Endothelial cell of umbilical vein (primary cell): ENCODE results near the gene NADK. TPM values are rescaled to one million over a fixed set of nuclear protein-coding genes. Genes with fewer than 3 reads are reported as not detected.

Experiments
- BruUV-seq: library from RNA; stranded (reverse); fragments of 400-500 nt; replicated peaks from 2 replicates; lab custom pipeline; 2021; lab: Mats Ljungman, UMichigan
- CTCF ChIA-PET: fragments of 300-600, 350-600 bp; sonication (Branson Sonifier 250); formaldehyde crosslinking; loops from one replicate; lab custom pipeline; 2021; ENCODE audit warnings: antibody characterized with exemption, inconsistent platforms; lab: Charles Lee
- POLR2A ChIA-PET: fragments of 300-600, 350-600 bp; sonication (Branson Sonifier 250); formaldehyde crosslinking; loops from one replicate; lab custom pipeline; 2021; ENCODE audit warnings: antibody characterized with exemption, inconsistent platforms; lab: Charles Lee
- DNase-seq: peaks from one replicate; pipeline ENCODE4 v3.0.0-alpha.2; 2011; ENCODE audit warnings: low read depth, low spot score
- FAIRE-seq: peaks from 2 replicates; lab custom pipeline; 2011; peaks lifted over from hg19 to GRCh38; lab: Jason Lieb, UNC
- H2AFZ ChIP-seq: 2 replicates; pipeline ENCODE4 v1.6.0; 2012; ENCODE audit warnings: low read depth, low read length, control low read depth, inconsistent platforms
- H3K27ac ChIP-seq: 2 replicates; pipeline ENCODE4 v1.5.1; 2011; ENCODE audit warnings: low read depth, mild to moderate bottlenecking, control low read depth, low read length, moderate library complexity; ENCODE audit not compliant: insufficient read depth
- H3K27me3 ChIP-seq, 2 experiments: 2 replicates each; pipeline versions ENCODE4 v1.6.0 to v1.6.1; 2011; ENCODE audit warnings: low read length in 2 of 2, mixed read lengths in 1 of 2; ENCODE audit not compliant: control insufficient read depth in 2 of 2, insufficient read depth in 2 of 2
- H3K36me3 ChIP-seq, 2 experiments: 2 replicates in 1 of 2; 3 replicates in 1 of 2; pipeline ENCODE4 v1.5.1; 2011; ENCODE audit warnings: low read length in 2 of 2, mild to moderate bottlenecking in 1 of 2, moderate library complexity in 1 of 2; ENCODE audit not compliant: control insufficient read depth in 2 of 2, insufficient read depth in 2 of 2; ENCODE audit errors: extremely low read depth in 1 of 2
- H3K4me1 ChIP-seq: 3 replicates; pipeline ENCODE4 v1.5.1; 2011; ENCODE audit warnings: mild to moderate bottlenecking, low read length; ENCODE audit not compliant: control insufficient read depth, insufficient read depth; ENCODE audit errors: extremely low read depth
- H3K4me2 ChIP-seq: 2 replicates; pipeline ENCODE4 v1.6.1; 2011; ENCODE audit warnings: low read length, control low read depth, mixed read lengths; ENCODE audit not compliant: insufficient read depth
- H3K4me3 ChIP-seq, 3 experiments: fragments of 200-600 bp in 1 of 3; sonication (generic), shearing (Covaris generic) in 1 of 3; replicated peaks in 1 of 3; 2 replicates each; pipeline ENCODE4 v1.5.1; 2011 to 2016; ENCODE audit warnings: control low read depth in 3 of 3, low read length in 3 of 3, mild to moderate bottlenecking in 2 of 3, inconsistent platforms in 1 of 3, low read depth in 1 of 3, moderate library complexity in 1 of 3; ENCODE audit not compliant: insufficient read depth in 1 of 3
- H3K79me2 ChIP-seq: 2 replicates; pipeline ENCODE4 v1.6.0; 2012; ENCODE audit warnings: low read length, inconsistent platforms; ENCODE audit not compliant: control insufficient read depth, insufficient read depth
- H3K9ac ChIP-seq: replicated peaks from 2 replicates; pipeline ENCODE3; 2011; ENCODE audit warnings: low read length, control low read depth; ENCODE audit not compliant: insufficient read depth; ENCODE audit errors: extremely low read depth
- H3K9me1 ChIP-seq: replicated peaks from 3 replicates; pipeline ENCODE4 v1.6.0; 2011; ENCODE audit warnings: mild to moderate bottlenecking, low read length; ENCODE audit not compliant: control insufficient read depth, insufficient read depth; ENCODE audit errors: extremely low read depth
- H3K9me3 ChIP-seq: replicated peaks from 2 replicates; pipeline ENCODE4 v1.5.1; 2012; ENCODE audit warnings: low read length, inconsistent platforms; ENCODE audit not compliant: control insufficient read depth, insufficient read depth
- H4K20me1 ChIP-seq: replicated peaks from 2 replicates; pipeline ENCODE3; 2011; ENCODE audit warnings: mild to moderate bottlenecking, low read length; ENCODE audit not compliant: control insufficient read depth, insufficient read depth; ENCODE audit errors: extremely low read depth
- EZH2 ChIP-seq: IDR thresholded peaks from 2 replicates; pipeline ENCODE4 v1.6.1; 2012; ENCODE audit warnings: borderline replicate concordance, low read depth, mild to moderate bottlenecking, moderate library complexity, low read length, inconsistent platforms; ENCODE audit not compliant: severe bottlenecking
- FOS ChIP-seq: IDR thresholded peaks from 2 replicates; pipeline ENCODE4 v1.6.1; 2011; ENCODE audit warnings: mild to moderate bottlenecking, low read length, moderate library complexity, borderline replicate concordance; ENCODE audit not compliant: insufficient read depth
- GATA2 ChIP-seq: IDR thresholded peaks from 2 replicates; pipeline ENCODE4 v1.7.0; 2011; ENCODE audit warnings: low read depth, mild to moderate bottlenecking, moderate library complexity, mixed read lengths, low read length; ENCODE audit not compliant: insufficient read length, insufficient read depth
- JUN ChIP-seq: IDR thresholded peaks from 2 replicates; pipeline ENCODE4 v1.6.1; 2011; ENCODE audit warnings: borderline replicate concordance, low read depth; ENCODE audit not compliant: insufficient read length, insufficient read depth
- MYC ChIP-seq: IDR thresholded peaks from one replicate; pipeline ENCODE4 v1.6.1; 2011; ENCODE audit warnings: mild to moderate bottlenecking, low read depth, low read length
- POLR2A ChIP-seq: IDR thresholded peaks from 2 replicates; pipeline ENCODE4 v1.6.1; 2012; ENCODE audit warnings: low read depth, mild to moderate bottlenecking, control low read depth, low read length
- POLR2AphosphoS5 ChIP-seq: IDR thresholded peaks from 2 replicates; pipeline ENCODE4 v1.6.1; 2012; ENCODE audit warnings: low read depth, mild to moderate bottlenecking, control low read depth, low read length, moderate library complexity; ENCODE audit not compliant: insufficient read depth
- dilution Hi-C: fragments of 300-500 bp; cut with MboI; formaldehyde crosslinking; loops from one replicate; pipeline ENCODE4 v1.15.0; 2019; ENCODE audit warnings: low sequenced_read_pairs; ENCODE audit not compliant: extremely low pct_ligation_motif_present
- intact Hi-C: fragments of 100-400 bp; cut with micrococcal nuclease; formaldehyde crosslinking; loops from one replicate; pipeline ENCODE4 v1.10.0; 2022
- polyA plus RNA-seq, 4 experiments: library from polyadenylated mRNA; depleted of rRNA in 3 of 4; stranded (reverse) in 3 of 4; unstranded in 1 of 4; fragments of >200 nt; gene quantifications; 2 replicates each; pipeline versions ENCODE4 v1.2.1 to v1.2.3, GENCODE V29; 2011 to 2012; ENCODE audit warnings: missing spikeins in 1 of 4
- total RNA-seq: library from RNA; stranded (reverse); gene quantifications from 2 replicates; pipeline ENCODE4 v1.2.3, GENCODE V29; 2021
- TF ChIP-seq, protein P1 (sequence below), 2 donors: IDR thresholded peaks; 1 replicate in 1 of 2; 2 replicates in 1 of 2; pipeline ENCODE4 v1.5.1; 2011; ENCODE audit warnings: low read length in 2 of 2, mild to moderate bottlenecking in 2 of 2, moderate library complexity in 2 of 2, control low read depth in 1 of 2, inconsistent platforms in 1 of 2, low read depth in 1 of 2; ENCODE audit not compliant: insufficient read depth in 1 of 2; ENCODE audit errors: extremely low read depth in 1 of 2
- TF ChIP-seq, protein P2 (sequence below): IDR thresholded peaks from 2 replicates; pipeline ENCODE4 v1.6.1; 2011; ENCODE audit not compliant: insufficient read depth, insufficient read length

NADK gene
- total and polyA plus RNA-seq, 2 donors (not counting 3 experiments of a cell fraction or from before 2014, with no cell fraction given) = 68.5 to 88.8 TPM

DNA sequence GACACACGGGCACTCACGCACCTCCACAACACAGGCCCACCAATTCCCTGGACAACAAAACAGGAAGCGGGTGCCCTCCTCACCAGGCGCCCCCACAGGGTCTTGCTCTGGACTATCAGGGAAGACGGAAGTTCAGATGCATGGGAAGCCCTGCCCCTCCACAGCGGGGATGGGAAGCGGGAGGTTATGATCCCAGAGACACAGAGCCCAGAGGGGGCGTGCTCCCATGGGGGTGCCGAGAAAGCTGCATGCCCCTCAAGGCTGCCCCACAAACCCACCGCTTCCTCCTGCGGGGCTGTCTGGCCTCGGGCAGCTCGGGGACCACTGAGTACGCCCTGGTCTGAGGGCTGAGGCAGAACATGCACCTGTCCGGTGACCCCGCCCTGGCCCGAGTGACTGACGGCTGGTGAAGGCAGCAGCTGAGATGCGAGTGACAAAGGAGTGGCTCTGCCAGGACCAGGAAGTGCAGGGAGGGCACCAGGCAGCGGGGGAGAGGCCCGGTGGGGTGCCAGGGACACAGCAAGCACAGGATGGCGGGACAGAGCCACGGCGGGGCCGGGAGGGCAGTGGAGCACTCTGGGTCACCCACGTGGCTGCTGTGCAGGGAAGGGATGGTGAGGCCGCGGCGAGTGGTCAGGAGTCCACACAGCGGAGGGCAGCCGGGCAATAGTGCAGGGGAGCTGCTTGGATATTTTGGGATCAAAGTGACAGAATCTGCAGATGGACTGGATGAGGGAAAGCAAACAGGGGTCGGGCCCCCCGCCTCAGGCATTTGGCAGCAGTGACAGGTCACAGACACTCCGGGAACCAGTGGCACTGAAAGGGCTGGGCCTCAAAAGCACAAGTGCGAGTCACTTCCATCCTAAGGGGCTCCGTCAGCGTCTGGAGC lies 18.6 kb downstream of the NADK start:
- dilution Hi-C loops = no loop called here
- CTCF ChIA-PET = no interaction called here
- no peak overlapping the region for H2AFZ ChIP-seq
- POLR2A ChIA-PET = no interaction called here
- no peaks in the 10 kb centered on the region for H3K4me1 ChIP-seq
- peaks cover 8% of the 10 kb centered on the region for H3K79me2 ChIP-seq
- DNase-seq (no peak), FAIRE-seq (no peak)
- H3K4me3 ChIP-seq = no peak overlapping the region
- BruUV-seq = no TSS peak
- intact Hi-C loops = no loop called here
- H3K36me3 ChIP-seq = peaks cover 4 to 43% of the 10 kb centered on the region in 2 experiments
- H3K9me1 ChIP-seq = no peaks in the 10 kb centered on the region
- no peak overlapping the region for H3K27ac ChIP-seq
- no peaks in the 10 kb centered on the region for H3K9me3 ChIP-seq
- H3K4me2 ChIP-seq = no peak overlapping the region
- TF ChIP-seq, protein P1, sequence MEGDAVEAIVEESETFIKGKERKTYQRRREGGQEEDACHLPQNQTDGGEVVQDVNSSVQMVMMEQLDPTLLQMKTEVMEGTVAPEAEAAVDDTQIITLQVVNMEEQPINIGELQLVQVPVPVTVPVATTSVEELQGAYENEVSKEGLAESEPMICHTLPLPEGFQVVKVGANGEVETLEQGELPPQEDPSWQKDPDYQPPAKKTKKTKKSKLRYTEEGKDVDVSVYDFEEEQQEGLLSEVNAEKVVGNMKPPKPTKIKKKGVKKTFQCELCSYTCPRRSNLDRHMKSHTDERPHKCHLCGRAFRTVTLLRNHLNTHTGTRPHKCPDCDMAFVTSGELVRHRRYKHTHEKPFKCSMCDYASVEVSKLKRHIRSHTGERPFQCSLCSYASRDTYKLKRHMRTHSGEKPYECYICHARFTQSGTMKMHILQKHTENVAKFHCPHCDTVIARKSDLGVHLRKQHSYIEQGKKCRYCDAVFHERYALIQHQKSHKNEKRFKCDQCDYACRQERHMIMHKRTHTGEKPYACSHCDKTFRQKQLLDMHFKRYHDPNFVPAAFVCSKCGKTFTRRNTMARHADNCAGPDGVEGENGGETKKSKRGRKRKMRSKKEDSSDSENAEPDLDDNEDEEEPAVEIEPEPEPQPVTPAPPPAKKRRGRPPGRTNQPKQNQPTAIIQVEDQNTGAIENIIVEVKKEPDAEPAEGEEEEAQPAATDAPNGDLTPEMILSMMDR (IDR thresholded peaks at IDR 0.05; ENCODE audit: extremely low read depth in 1 of 2, insufficient read depth in 1 of 2, low read depth in 1 of 2, low read length in 2 of 2) = no peak
- TF ChIP-seq GATA2 (no peak), MYC (no peak), POLR2A (no peak), EZH2 (no peak), FOS (no peak), JUN (no peak), POLR2AphosphoS5 (no peak)
- TF ChIP-seq, protein P2, sequence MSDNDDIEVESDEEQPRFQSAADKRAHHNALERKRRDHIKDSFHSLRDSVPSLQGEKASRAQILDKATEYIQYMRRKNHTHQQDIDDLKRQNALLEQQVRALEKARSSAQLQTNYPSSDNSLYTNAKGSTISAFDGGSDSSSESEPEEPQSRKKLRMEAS = no peak
- no peaks in the 10 kb centered on the region for H4K20me1 ChIP-seq
- no peaks in the 10 kb centered on the region for H3K27me3 ChIP-seq
- H3K9ac ChIP-seq = no peak overlapping the region
